Endothelial cell of umbilical vein (primary cell): Measurements from ENCODE around the gene SPHK2. TPM values are rescaled to one million over a fixed set of nuclear protein-coding genes. Genes with fewer than 3 reads are reported as not detected.
"Not testable (repeated sequence)": the region's sequence is repeated elsewhere in the genome, so short reads cannot be mapped to it uniquely, and the experiment has no call there.

Experiments used
- BruUV-seq: library from RNA; stranded (reverse); fragments of 400-500 nt; replicated peaks from 2 replicates; lab custom pipeline; 2021; lab: Mats Ljungman, UMichigan
- CTCF ChIA-PET: fragments of 300-600, 350-600 bp; sonication (Branson Sonifier 250); formaldehyde crosslinking; loops from one replicate; lab custom pipeline; 2021; ENCODE audit warnings: antibody characterized with exemption, inconsistent platforms; lab: Charles Lee
- POLR2A ChIA-PET: fragments of 300-600, 350-600 bp; sonication (Branson Sonifier 250); formaldehyde crosslinking; loops from one replicate; lab custom pipeline; 2021; ENCODE audit warnings: antibody characterized with exemption, inconsistent platforms; lab: Charles Lee
- DNase-seq: peaks from one replicate; pipeline ENCODE4 v3.0.0-alpha.2; 2011; ENCODE audit warnings: low read depth, low spot score
- FAIRE-seq: peaks from 2 replicates; lab custom pipeline; 2011; peaks lifted over from hg19 to GRCh38; lab: Jason Lieb, UNC
- H2AFZ ChIP-seq: 2 replicates; pipeline ENCODE4 v1.6.0; 2012; ENCODE audit warnings: low read depth, low read length, control low read depth, inconsistent platforms
- H3K27ac ChIP-seq: 2 replicates; pipeline ENCODE4 v1.5.1; 2011; ENCODE audit warnings: low read depth, mild to moderate bottlenecking, control low read depth, low read length, moderate library complexity; ENCODE audit not compliant: insufficient read depth
- H3K27me3 ChIP-seq, 2 experiments: 2 replicates each; pipeline versions ENCODE4 v1.6.0 to v1.6.1; 2011; ENCODE audit warnings: low read length in 2 of 2, mixed read lengths in 1 of 2; ENCODE audit not compliant: control insufficient read depth in 2 of 2, insufficient read depth in 2 of 2
- H3K36me3 ChIP-seq, 2 experiments: 2 replicates in 1 of 2; 3 replicates in 1 of 2; pipeline ENCODE4 v1.5.1; 2011; ENCODE audit warnings: low read length in 2 of 2, mild to moderate bottlenecking in 1 of 2, moderate library complexity in 1 of 2; ENCODE audit not compliant: control insufficient read depth in 2 of 2, insufficient read depth in 2 of 2; ENCODE audit errors: extremely low read depth in 1 of 2
- H3K4me1 ChIP-seq: 3 replicates; pipeline ENCODE4 v1.5.1; 2011; ENCODE audit warnings: mild to moderate bottlenecking, low read length; ENCODE audit not compliant: control insufficient read depth, insufficient read depth; ENCODE audit errors: extremely low read depth
- H3K4me2 ChIP-seq: 2 replicates; pipeline ENCODE4 v1.6.1; 2011; ENCODE audit warnings: low read length, control low read depth, mixed read lengths; ENCODE audit not compliant: insufficient read depth
- H3K4me3 ChIP-seq, 3 experiments: fragments of 200-600 bp in 1 of 3; sonication (generic), shearing (Covaris generic) in 1 of 3; replicated peaks in 1 of 3; 2 replicates each; pipeline ENCODE4 v1.5.1; 2011 to 2016; ENCODE audit warnings: control low read depth in 3 of 3, low read length in 3 of 3, mild to moderate bottlenecking in 2 of 3, inconsistent platforms in 1 of 3, low read depth in 1 of 3, moderate library complexity in 1 of 3; ENCODE audit not compliant: insufficient read depth in 1 of 3
- H3K79me2 ChIP-seq: 2 replicates; pipeline ENCODE4 v1.6.0; 2012; ENCODE audit warnings: low read length, inconsistent platforms; ENCODE audit not compliant: control insufficient read depth, insufficient read depth
- H3K9ac ChIP-seq: replicated peaks from 2 replicates; pipeline ENCODE3; 2011; ENCODE audit warnings: low read length, control low read depth; ENCODE audit not compliant: insufficient read depth; ENCODE audit errors: extremely low read depth
- H3K9me1 ChIP-seq: replicated peaks from 3 replicates; pipeline ENCODE4 v1.6.0; 2011; ENCODE audit warnings: mild to moderate bottlenecking, low read length; ENCODE audit not compliant: control insufficient read depth, insufficient read depth; ENCODE audit errors: extremely low read depth
- H3K9me3 ChIP-seq: replicated peaks from 2 replicates; pipeline ENCODE4 v1.5.1; 2012; ENCODE audit warnings: low read length, inconsistent platforms; ENCODE audit not compliant: control insufficient read depth, insufficient read depth
- H4K20me1 ChIP-seq: replicated peaks from 2 replicates; pipeline ENCODE3; 2011; ENCODE audit warnings: mild to moderate bottlenecking, low read length; ENCODE audit not compliant: control insufficient read depth, insufficient read depth; ENCODE audit errors: extremely low read depth
- EZH2 ChIP-seq: IDR thresholded peaks from 2 replicates; pipeline ENCODE4 v1.6.1; 2012; ENCODE audit warnings: borderline replicate concordance, low read depth, mild to moderate bottlenecking, moderate library complexity, low read length, inconsistent platforms; ENCODE audit not compliant: severe bottlenecking
- FOS ChIP-seq: IDR thresholded peaks from 2 replicates; pipeline ENCODE4 v1.6.1; 2011; ENCODE audit warnings: mild to moderate bottlenecking, low read length, moderate library complexity, borderline replicate concordance; ENCODE audit not compliant: insufficient read depth
- GATA2 ChIP-seq: IDR thresholded peaks from 2 replicates; pipeline ENCODE4 v1.7.0; 2011; ENCODE audit warnings: low read depth, mild to moderate bottlenecking, moderate library complexity, mixed read lengths, low read length; ENCODE audit not compliant: insufficient read length, insufficient read depth
- JUN ChIP-seq: IDR thresholded peaks from 2 replicates; pipeline ENCODE4 v1.6.1; 2011; ENCODE audit warnings: borderline replicate concordance, low read depth; ENCODE audit not compliant: insufficient read length, insufficient read depth
- MAX ChIP-seq: IDR thresholded peaks from 2 replicates; pipeline ENCODE4 v1.6.1; 2011; ENCODE audit not compliant: insufficient read depth, insufficient read length
- MYC ChIP-seq: IDR thresholded peaks from one replicate; pipeline ENCODE4 v1.6.1; 2011; ENCODE audit warnings: mild to moderate bottlenecking, low read depth, low read length
- POLR2A ChIP-seq: IDR thresholded peaks from 2 replicates; pipeline ENCODE4 v1.6.1; 2012; ENCODE audit warnings: low read depth, mild to moderate bottlenecking, control low read depth, low read length
- POLR2AphosphoS5 ChIP-seq: IDR thresholded peaks from 2 replicates; pipeline ENCODE4 v1.6.1; 2012; ENCODE audit warnings: low read depth, mild to moderate bottlenecking, control low read depth, low read length, moderate library complexity; ENCODE audit not compliant: insufficient read depth
- dilution Hi-C: fragments of 300-500 bp; cut with MboI; formaldehyde crosslinking; loops from one replicate; pipeline ENCODE4 v1.15.0; 2019; ENCODE audit warnings: low sequenced_read_pairs; ENCODE audit not compliant: extremely low pct_ligation_motif_present
- intact Hi-C: fragments of 100-400 bp; cut with micrococcal nuclease; formaldehyde crosslinking; loops from one replicate; pipeline ENCODE4 v1.10.0; 2022
- polyA plus RNA-seq, 4 experiments: library from polyadenylated mRNA; depleted of rRNA in 3 of 4; stranded (reverse) in 3 of 4; unstranded in 1 of 4; fragments of >200 nt; gene quantifications; 2 replicates each; pipeline versions ENCODE4 v1.2.1 to v1.2.3, GENCODE V29; 2011 to 2012; ENCODE audit warnings: missing spikeins in 1 of 4
- total RNA-seq: library from RNA; stranded (reverse); gene quantifications from 2 replicates; pipeline ENCODE4 v1.2.3, GENCODE V29; 2021
- TF ChIP-seq, protein P1 (sequence below), 2 donors: IDR thresholded peaks; 1 replicate in 1 of 2; 2 replicates in 1 of 2; pipeline ENCODE4 v1.5.1; 2011; ENCODE audit warnings: low read length in 2 of 2, mild to moderate bottlenecking in 2 of 2, moderate library complexity in 2 of 2, control low read depth in 1 of 2, inconsistent platforms in 1 of 2, low read depth in 1 of 2; ENCODE audit not compliant: insufficient read depth in 1 of 2; ENCODE audit errors: extremely low read depth in 1 of 2

Gene SPHK2
- total and polyA plus RNA-seq, 2 donors (not counting 3 experiments of a cell fraction or from before 2014, with no cell fraction given): 20.2 to 31.1 TPM

- Histone ChIP-seq H2AFZ (no peak overlapping the region), H3K4me2 (no peak overlapping the region), H3K27me3 (no peaks in the 10 kb centered on the region), H4K20me1 (no peaks in the 10 kb centered on the region), H3K36me3 (no peaks in the 10 kb centered on the region), H3K9me1 (no peaks in the 10 kb centered on the region), H3K9ac (no peak overlapping the region), H3K4me1 (no peaks in the 10 kb centered on the region), H3K4me3 (no peak overlapping the region), H3K79me2 (no peaks in the 10 kb centered on the region), H3K27ac (no peak overlapping the region), H3K9me3 (no peaks in the 10 kb centered on the region)
- intact Hi-C loops (no loop called here), dilution Hi-C loops (no loop called here)
- BruUV-seq: no TSS peak
- ChIA-PET POLR2A (no interaction called here), CTCF (interaction anchor here (6.6 kb wide), 1 partner anchor 8 kb away, joined by 38 read pairs; no protein-coding TSS in a partner anchor)
- no peak for DNase-seq
- no peak for FAIRE-seq
- TF ChIP-seq GATA2 (no peak), POLR2A (no peak), MAX (no peak), JUN (no peak), FOS (no peak), MYC (no peak), POLR2AphosphoS5 (no peak), EZH2 (no peak)
- TF ChIP-seq, protein P1, sequence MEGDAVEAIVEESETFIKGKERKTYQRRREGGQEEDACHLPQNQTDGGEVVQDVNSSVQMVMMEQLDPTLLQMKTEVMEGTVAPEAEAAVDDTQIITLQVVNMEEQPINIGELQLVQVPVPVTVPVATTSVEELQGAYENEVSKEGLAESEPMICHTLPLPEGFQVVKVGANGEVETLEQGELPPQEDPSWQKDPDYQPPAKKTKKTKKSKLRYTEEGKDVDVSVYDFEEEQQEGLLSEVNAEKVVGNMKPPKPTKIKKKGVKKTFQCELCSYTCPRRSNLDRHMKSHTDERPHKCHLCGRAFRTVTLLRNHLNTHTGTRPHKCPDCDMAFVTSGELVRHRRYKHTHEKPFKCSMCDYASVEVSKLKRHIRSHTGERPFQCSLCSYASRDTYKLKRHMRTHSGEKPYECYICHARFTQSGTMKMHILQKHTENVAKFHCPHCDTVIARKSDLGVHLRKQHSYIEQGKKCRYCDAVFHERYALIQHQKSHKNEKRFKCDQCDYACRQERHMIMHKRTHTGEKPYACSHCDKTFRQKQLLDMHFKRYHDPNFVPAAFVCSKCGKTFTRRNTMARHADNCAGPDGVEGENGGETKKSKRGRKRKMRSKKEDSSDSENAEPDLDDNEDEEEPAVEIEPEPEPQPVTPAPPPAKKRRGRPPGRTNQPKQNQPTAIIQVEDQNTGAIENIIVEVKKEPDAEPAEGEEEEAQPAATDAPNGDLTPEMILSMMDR (IDR thresholded peaks at IDR 0.05; ENCODE audit: extremely low read depth in 1 of 2, insufficient read depth in 1 of 2, low read depth in 1 of 2, low read length in 2 of 2): no peak
Observed at GRCh38 chr19:48575931-48576622, 43.2 kb upstream of the SPHK2 start.

DNA sequence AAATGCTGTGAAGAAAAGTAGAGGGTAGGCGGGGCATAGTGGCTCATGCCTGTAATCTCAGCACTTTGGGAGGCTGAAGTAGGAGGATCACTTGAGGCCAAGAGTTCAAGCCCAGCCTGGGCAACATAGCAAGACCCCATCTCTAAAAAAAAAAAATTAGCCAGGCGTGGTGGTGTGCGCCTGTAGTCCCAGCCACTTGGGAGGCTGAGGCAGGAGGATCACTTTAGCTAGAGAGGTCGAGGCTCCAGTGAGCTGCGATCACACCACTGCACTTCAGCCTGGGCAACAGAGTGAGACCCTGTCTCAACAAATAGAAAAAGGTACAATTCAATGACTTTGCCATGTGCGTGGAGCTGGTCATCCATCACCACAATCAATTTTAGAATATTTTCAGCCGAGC, 41.4 kb upstream of the SPHK2 start:
- CTCF ChIA-PET: interaction anchor here (0.6 to 14.1 kb wide), 3 partner anchors 11 to 88 kb away, joined by 3 to 507 read pairs (median 3); no protein-coding TSS in a partner anchor

More for the DNA sequence above, 41.4 kb upstream of the SPHK2 start:
- POLR2A ChIA-PET, dilution Hi-C loops, H4K20me1 ChIP-seq, FAIRE-seq, H3K9ac ChIP-seq, intact Hi-C loops, BruUV-seq, H3K4me2 ChIP-seq, H3K9me1 ChIP-seq, H3K27ac ChIP-seq, H3K4me1 ChIP-seq, H2AFZ ChIP-seq, H3K4me3 ChIP-seq, H3K79me2 ChIP-seq, H3K9me3 ChIP-seq, H3K36me3 ChIP-seq, H3K27me3 ChIP-seq, DNase-seq: not testable (repeated sequence)
